ENCODE measurements around the gene CA9. TPM values are rescaled to one million over a fixed set of nuclear protein-coding genes. Genes with fewer than 3 reads are reported as not detected.

The CA9 gene
- polyA plus RNA-seq, 3 donors: not detected

DNA sequence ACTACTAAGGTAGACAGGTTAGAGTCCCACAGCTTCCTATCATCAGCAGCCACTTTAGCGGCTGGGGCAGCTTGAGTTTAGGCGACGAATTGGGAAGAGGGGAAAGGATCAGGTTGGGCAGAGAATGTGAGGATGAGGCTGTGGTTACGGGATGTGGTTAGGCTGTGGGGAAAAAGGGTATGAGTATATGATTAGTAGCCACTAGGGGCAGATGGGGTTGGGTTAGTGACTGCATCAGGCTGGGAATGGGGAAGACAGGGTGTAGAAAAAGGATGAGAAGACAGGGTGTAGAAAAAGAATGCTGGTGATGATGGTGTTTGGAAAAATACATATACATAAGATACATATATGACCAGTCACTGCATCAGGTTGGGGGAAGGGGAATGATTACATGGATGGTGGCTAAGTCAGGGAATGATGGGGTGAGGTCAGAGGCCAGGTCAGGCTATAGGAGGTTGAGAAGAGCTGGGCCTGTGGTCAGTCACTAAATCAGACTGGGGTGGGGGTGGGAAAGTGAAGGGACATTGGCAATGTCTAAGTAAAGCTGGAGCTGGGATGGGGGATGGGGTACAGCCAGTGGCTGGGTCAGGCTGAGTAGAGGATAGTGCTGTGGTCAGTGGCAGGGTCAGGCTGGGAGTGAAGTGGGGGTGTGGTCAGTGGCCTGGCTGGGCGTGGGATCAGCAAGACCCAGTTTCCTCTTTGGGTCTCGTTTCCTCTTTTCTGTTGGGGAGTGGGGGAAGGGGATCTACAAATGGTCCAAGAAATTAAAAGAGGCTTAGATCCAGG is 56.2 kb downstream of the CA9 start:
- Mint-ChIP-seq H3K4me3 (no peak overlapping the region), H3K27ac (no peak overlapping the region), H3K27me3 (ENCODE audit: low read depth in 3 of 3) (peaks cover 0 to 3% (median 0%) of the 10 kb centered on the region in 3 donors), H3K36me3 (peaks cover 24 to 26% of the 10 kb centered on the region in 2 donors), H3K4me1 (peaks cover 14% of the 10 kb centered on the region), H3K9me3 (no peaks in the 10 kb centered on the region)
- H3K9me3 ChIP-seq (replicated peaks in 1 of 2; ENCODE audit: control insufficient read depth in 1 of 2, insufficient read depth in 1 of 2, low read length in 2 of 2): no peaks in the 10 kb centered on the region
- intact Hi-C loops (cut with micrococcal nuclease): loop anchor here (5.0 to 10.0 kb wide), 5 partner anchors 73 to 618 kb away; partner anchors contain the start of genes TESK1 (in 2 of the 2), CCDC107 (in 1 of the 2), FAM221B (in 1 of the 2) and RMRP (in 1 of the 2)
- peaks cover 59% of the 10 kb centered on the region for H4K20me1 ChIP-seq (ENCODE audit: insufficient read depth, low read length)
- TF ChIP-seq, protein P1, sequence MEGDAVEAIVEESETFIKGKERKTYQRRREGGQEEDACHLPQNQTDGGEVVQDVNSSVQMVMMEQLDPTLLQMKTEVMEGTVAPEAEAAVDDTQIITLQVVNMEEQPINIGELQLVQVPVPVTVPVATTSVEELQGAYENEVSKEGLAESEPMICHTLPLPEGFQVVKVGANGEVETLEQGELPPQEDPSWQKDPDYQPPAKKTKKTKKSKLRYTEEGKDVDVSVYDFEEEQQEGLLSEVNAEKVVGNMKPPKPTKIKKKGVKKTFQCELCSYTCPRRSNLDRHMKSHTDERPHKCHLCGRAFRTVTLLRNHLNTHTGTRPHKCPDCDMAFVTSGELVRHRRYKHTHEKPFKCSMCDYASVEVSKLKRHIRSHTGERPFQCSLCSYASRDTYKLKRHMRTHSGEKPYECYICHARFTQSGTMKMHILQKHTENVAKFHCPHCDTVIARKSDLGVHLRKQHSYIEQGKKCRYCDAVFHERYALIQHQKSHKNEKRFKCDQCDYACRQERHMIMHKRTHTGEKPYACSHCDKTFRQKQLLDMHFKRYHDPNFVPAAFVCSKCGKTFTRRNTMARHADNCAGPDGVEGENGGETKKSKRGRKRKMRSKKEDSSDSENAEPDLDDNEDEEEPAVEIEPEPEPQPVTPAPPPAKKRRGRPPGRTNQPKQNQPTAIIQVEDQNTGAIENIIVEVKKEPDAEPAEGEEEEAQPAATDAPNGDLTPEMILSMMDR (IDR thresholded peaks at IDR 0.05): peak; percentile 76
- peak overlapping the region; percentile 87 for H3K4me2 ChIP-seq (replicated peaks; ENCODE audit: extremely low read depth, low read length, poor library complexity, severe bottlenecking)
- H3K4me1 ChIP-seq (ENCODE audit: control insufficient read depth in 1 of 2, insufficient read depth in 2 of 2, low read length in 2 of 2): peaks cover 61 to 69% of the 10 kb centered on the region in 2 donors
- no peaks in the 10 kb centered on the region for H3K27me3 ChIP-seq (ENCODE audit: control insufficient read depth in 2 of 2, insufficient read depth in 2 of 2, low read length in 2 of 2)
- peaks cover 16 to 42% of the 10 kb centered on the region in 2 donors for H3K36me3 ChIP-seq (replicated peaks in 1 of 2; ENCODE audit: control insufficient read depth in 1 of 2, insufficient read depth in 2 of 2, low read length in 2 of 2)
- peak overlapping the region; percentile 38 for H3K9ac ChIP-seq (ENCODE audit: insufficient read depth, low read length, poor library complexity, severe bottlenecking)
- no peak overlapping the region for H2AFZ ChIP-seq (ENCODE audit: insufficient read depth, low read depth, low read length, poor library complexity, severe bottlenecking)
- H3K79me2 ChIP-seq (ENCODE audit: insufficient read depth, low read length): peaks cover 84% of the 10 kb centered on the region
- peak; percentile 80 to 86 (median 80) for DNase-seq
- H3K4me3 ChIP-seq (replicated peaks in 1 of 3; ENCODE audit: low read depth in 2 of 3, low read length in 3 of 3): peak overlapping the region; percentile 84 to 95 (median 85)
- 0% methylated on average over 6 of the region's 6 CpGs for WGBS (ENCODE audit: insufficient coverage)
- H3K27ac ChIP-seq (ENCODE audit: low read depth in 1 of 2, low read length in 2 of 2): peak overlapping the region; percentile 84 to 95

DNA sequence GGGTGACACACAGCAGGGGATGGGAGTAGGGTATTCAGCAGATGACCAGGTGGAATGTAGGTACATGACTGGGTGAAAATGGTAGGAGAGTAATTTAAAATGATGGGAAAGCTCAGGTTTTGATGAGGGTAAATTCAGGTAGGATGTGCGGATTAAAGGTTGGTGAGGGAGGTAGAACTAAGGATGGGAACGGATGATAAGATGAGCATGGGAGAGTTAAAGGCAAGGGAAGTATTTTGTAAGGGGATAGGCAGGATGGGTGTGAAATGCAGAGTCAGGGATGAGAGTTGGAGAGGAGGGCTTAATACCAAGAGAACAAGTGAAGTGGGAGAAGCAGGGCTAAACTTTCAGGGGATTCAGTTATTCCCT is 56.7 kb downstream of the CA9 start:
- Histone ChIP-seq H3K4me3 (replicated peaks in 1 of 3; ENCODE audit: low read depth in 2 of 3, low read length in 3 of 3) (peak overlapping the region; percentile 84 to 95 (median 85)), H3K27me3 (ENCODE audit: control insufficient read depth in 2 of 2, insufficient read depth in 2 of 2, low read length in 2 of 2) (no peaks in the 10 kb centered on the region), H3K36me3 (replicated peaks in 1 of 2; ENCODE audit: control insufficient read depth in 1 of 2, insufficient read depth in 2 of 2, low read length in 2 of 2) (peaks cover 16 to 42% of the 10 kb centered on the region in 2 donors), H2AFZ (ENCODE audit: insufficient read depth, low read depth, low read length, poor library complexity, severe bottlenecking) (no peak overlapping the region), H3K9me3 (replicated peaks in 1 of 2; ENCODE audit: control insufficient read depth in 1 of 2, insufficient read depth in 1 of 2, low read length in 2 of 2) (no peaks in the 10 kb centered on the region), H4K20me1 (ENCODE audit: insufficient read depth, low read length) (peaks cover 57% of the 10 kb centered on the region), H3K79me2 (ENCODE audit: insufficient read depth, low read length) (peaks cover 78% of the 10 kb centered on the region), H3K27ac (ENCODE audit: low read depth in 1 of 2, low read length in 2 of 2) (peak overlapping the region; percentile 84 to 95), H3K4me2 (replicated peaks; ENCODE audit: extremely low read depth, low read length, poor library complexity, severe bottlenecking) (peak overlapping the region; percentile 87), H3K4me1 (ENCODE audit: control insufficient read depth in 1 of 2, insufficient read depth in 2 of 2, low read length in 2 of 2) (peaks cover 61 to 69% of the 10 kb centered on the region in 2 donors), H3K9ac (ENCODE audit: insufficient read depth, low read length, poor library complexity, severe bottlenecking) (peak overlapping the region; percentile 38)
- WGBS (ENCODE audit: insufficient coverage): 74% methylated on average over 2 of the region's 2 CpGs
- no peaks in the 10 kb centered on the region for H3K9me3 Mint-ChIP-seq
- intact Hi-C loops (cut with micrococcal nuclease): loop anchor here (5.0 to 10.0 kb wide), 4 partner anchors 73 to 618 kb away; partner anchors contain the start of genes CCDC107 (in 1 of the 2), FAM221B (in 1 of the 2), RMRP (in 1 of the 2) and TESK1 (in 1 of the 2)
- no peak overlapping the region for H3K27ac Mint-ChIP-seq
- no peak overlapping the region for H3K4me3 Mint-ChIP-seq
- H3K27me3 Mint-ChIP-seq (ENCODE audit: low read depth in 3 of 3): peaks cover 0 to 3% (median 0%) of the 10 kb centered on the region in 3 donors
- DNase-seq: no peak
- peaks cover 24 to 31% of the 10 kb centered on the region in 2 donors for H3K36me3 Mint-ChIP-seq
- TF ChIP-seq, protein P1 (IDR thresholded peaks at IDR 0.05): no peak
- H3K4me1 Mint-ChIP-seq: peaks cover 14% of the 10 kb centered on the region

Small RNAs within 50 kb of the gene (small RNA-seq; reads per million reads assigned to genes)
- gene RMRP (ENCODE audit: insufficient read length, low read depth): not detected
- gene RN7SL22P (ENCODE audit: insufficient read length, low read depth): not detected

Other genes with a start within 250 kb of the CA9 start
- gene RUSC2, start 183.8 kb upstream of the CA9 start, polyA plus RNA-seq: 10 to 100 TPM in 1 of 3 donors, 1 to 10 TPM in 2; 2.2 to 18.8 (median 3.7) TPM
- 10 to 100 TPM in 1 of 3 donors, 1 to 10 TPM in 2; 2.9 to 38.3 (median 2.9) TPM for gene TESK1, start 68.7 kb upstream of the CA9 start, polyA plus RNA-seq
- 1 to 10 TPM; 1.6 to 6.8 (median 1.8) TPM for gene CD72, start 55.5 kb upstream of the CA9 start, polyA plus RNA-seq
- under 1 TPM in 2 of 3 donors, not detected in 1; 0.27 to 0.36 TPM for gene SIT1, start 23.0 kb upstream of the CA9 start, polyA plus RNA-seq
- 10 to 100 TPM in 1 of 3 donors, not detected in 2; 13.3 TPM for gene RMRP, start 15.9 kb upstream of the CA9 start, polyA plus RNA-seq
- 10 to 100 TPM; 17.2 to 32.6 (median 23.2) TPM for gene CCDC107, start 15.6 kb upstream of the CA9 start, polyA plus RNA-seq
- under 1 TPM; 0.13 to 0.53 (median 0.42) TPM for gene ARHGEF39, start 8.7 kb upstream of the CA9 start, polyA plus RNA-seq
- gene TPM2, start 16.0 kb downstream of the CA9 start, polyA plus RNA-seq: 1 to 10 TPM in 1 of 3 donors, not detected in 2; 7.7 TPM
- gene TLN1, start 58.3 kb downstream of the CA9 start, polyA plus RNA-seq: 100 to 1,000 TPM in 1 of 3 donors, 10 to 100 TPM in 2; 46.6 to 251 (median 93.0) TPM
- gene CREB3, start 58.7 kb downstream of the CA9 start, polyA plus RNA-seq: 10 to 100 TPM; 17.4 to 38.7 (median 32.2) TPM
- gene GBA2, start 75.3 kb downstream of the CA9 start, polyA plus RNA-seq: 100 to 1,000 TPM in 1 of 3 donors, 10 to 100 TPM in 2; 18.1 to 130 (median 26.4) TPM
- gene RGP1, start 75.4 kb downstream of the CA9 start, polyA plus RNA-seq: 1 to 10 TPM; 2.3 to 9.0 (median 3.3) TPM
- gene MSMP, start 80.3 kb downstream of the CA9 start, polyA plus RNA-seq: not detected
- gene NPR2, start 117.7 kb downstream of the CA9 start, polyA plus RNA-seq: under 1 TPM in 1 of 3 donors, not detected in 2; 0.48 TPM
- gene SPAG8, start 138.3 kb downstream of the CA9 start, polyA plus RNA-seq: 1 to 10 TPM in 1 of 3 donors, under 1 TPM in 2; 0.52 to 2.9 (median 0.68) TPM
- gene HINT2, start 141.1 kb downstream of the CA9 start, polyA plus RNA-seq: 10 to 100 TPM; 19.9 to 64.5 (median 59.1) TPM
- gene FAM221B, start 154.8 kb downstream of the CA9 start, polyA plus RNA-seq: under 1 TPM in 2 of 3 donors, not detected in 1; 0.05 to 0.63 TPM
- gene TMEM8B, start 155.3 kb downstream of the CA9 start, polyA plus RNA-seq: 10 to 100 TPM in 1 of 3 donors, 1 to 10 TPM in 2; 2.6 to 11.6 (median 3.8) TPM
- gene OR13J1, start 196.5 kb downstream of the CA9 start, polyA plus RNA-seq: not detected
- not detected for gene HRCT1, start 232.3 kb downstream of the CA9 start, polyA plus RNA-seq
- not detected for gene SPAAR, start 235.6 kb downstream of the CA9 start, polyA plus RNA-seq

Data from CD14-positive monocyte (primary cell).